RCC 7860 (cell line): Measurements from ENCODE around the gene OR5H2.

Source experiments
- DNase-seq: peaks from one replicate; pipeline ENCODE4 v3.0.0-alpha.2; 2015; ENCODE audit warnings: low spot score
- FAIRE-seq: peaks from 2 replicates; lab custom pipeline; 2012; peaks lifted over from hg19 to GRCh38; lab: Jason Lieb, UNC

Gene OR5H2

DNA sequence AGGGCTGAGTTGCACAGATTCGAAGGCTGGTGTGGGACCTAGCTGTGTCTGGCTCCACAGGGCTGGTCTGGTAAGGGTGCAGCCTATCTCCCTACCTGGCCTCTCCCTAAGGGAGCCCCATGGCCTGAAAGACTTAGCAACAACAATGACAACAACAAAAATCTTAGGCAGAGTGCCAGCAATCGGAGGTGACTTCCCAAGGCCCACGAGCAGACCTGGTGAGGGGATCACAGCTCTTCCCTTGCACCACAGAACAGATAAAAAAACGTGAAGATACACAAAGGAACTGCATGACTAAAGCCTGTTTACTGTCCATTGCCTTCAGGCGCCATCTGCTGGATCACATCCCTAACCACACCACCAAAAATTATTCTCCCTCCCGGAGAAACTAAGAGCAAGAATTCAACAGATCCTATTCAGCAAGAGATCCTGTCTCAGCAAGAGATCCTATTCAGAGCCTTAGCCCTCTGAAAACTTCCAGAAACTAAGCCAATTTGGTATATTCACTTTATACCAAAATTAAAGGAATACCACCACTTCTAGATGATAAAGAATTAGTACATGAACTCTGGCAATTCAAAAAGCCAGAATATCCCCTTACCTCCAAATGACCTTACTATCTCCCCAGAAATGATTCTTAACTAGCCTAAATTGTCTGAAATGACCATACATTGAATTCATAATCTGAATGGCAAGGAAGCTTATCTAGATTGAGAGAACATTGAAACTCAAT is 47.3 kb downstream of the OR5H2 start:
- peak; percentile 20 for DNase-seq
- no peak for FAIRE-seq

DNA sequence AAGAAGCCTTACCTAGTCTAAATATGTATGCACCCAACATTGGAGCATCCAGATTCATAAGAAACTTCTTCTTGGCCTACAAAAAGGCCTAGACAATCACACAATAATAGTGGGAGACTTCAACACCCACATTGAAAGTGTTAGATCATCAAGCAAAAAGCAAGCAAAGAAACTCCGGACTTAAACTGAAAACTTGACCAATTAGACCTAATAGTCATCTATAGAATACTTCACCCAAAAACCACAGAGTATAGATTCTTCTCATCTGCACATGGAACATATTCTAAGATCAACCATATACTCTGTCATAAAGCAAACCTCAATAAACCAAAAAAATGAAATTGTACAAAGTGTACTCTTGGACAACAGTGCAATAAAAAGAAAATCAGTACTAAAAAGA is 49.0 kb downstream of the OR5H2 start:
- DNase-seq (no peak), FAIRE-seq (no peak)
